GM12892 (cell line): ENCODE measurements around the gene TFEB.

Source experiments
- DNase-seq: peaks from one replicate; pipeline ENCODE4 v3.0.0; 2011; ENCODE audit not compliant: insufficient read length
- FAIRE-seq: peaks from 2 replicates; lab custom pipeline; 2011; peaks lifted over from hg19 to GRCh38; lab: Jason Lieb, UNC
- POLR2A ChIP-seq: IDR thresholded peaks from 2 replicates; pipeline ENCODE4 v1.6.1; 2011; ENCODE audit warnings: low read depth, low read length, control low read depth
- POLR2AphosphoS5 ChIP-seq: IDR thresholded peaks from 2 replicates; pipeline ENCODE4 v1.6.1; 2011; ENCODE audit warnings: low read depth, low read length, control low read depth
- TAF1 ChIP-seq: IDR thresholded peaks from 2 replicates; pipeline ENCODE4 v1.6.1; 2011; ENCODE audit warnings: low read depth, mild to moderate bottlenecking, control low read depth, low read length, borderline replicate concordance

TFEB gene

DNA sequence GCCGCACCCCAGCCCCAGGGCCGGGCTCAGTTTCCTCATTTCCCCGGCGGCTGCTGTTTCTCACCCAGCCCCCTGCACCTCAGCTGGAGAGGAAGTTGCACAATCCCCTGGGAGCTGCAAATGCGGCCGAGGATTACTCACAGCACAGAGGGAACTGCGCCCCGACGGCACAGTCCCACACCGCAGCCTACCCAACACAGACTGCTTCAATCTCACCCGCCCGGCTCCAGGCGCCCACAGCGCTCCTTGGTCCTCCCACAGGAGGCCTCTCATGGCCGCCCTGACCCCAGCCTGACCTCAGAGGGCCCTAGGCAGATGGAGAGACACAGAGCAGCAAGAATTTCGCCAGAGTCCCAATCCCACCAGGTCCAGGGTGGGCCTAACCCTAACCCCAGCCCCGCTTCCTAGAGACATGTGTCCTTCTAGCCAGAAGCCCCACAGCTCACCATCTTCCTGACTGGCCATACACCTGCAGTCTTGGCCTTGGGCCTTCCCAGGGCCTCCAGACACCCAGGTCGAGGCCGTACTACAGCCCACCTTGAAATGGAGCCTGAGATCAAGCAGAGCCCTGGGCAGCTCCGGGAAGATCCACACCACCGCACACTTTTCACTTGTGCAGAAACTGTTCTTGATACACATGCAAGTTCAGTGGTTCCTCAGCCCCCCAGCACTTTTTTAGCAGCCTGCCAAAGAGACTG lies 11.7 kb downstream of the TFEB start:
- TF ChIP-seq TAF1 (peak; percentile 76), POLR2A (peak; percentile 88), POLR2AphosphoS5 (peak; percentile 92)
- peak; percentile 90 for DNase-seq
- peak; percentile 95 for FAIRE-seq

DNA sequence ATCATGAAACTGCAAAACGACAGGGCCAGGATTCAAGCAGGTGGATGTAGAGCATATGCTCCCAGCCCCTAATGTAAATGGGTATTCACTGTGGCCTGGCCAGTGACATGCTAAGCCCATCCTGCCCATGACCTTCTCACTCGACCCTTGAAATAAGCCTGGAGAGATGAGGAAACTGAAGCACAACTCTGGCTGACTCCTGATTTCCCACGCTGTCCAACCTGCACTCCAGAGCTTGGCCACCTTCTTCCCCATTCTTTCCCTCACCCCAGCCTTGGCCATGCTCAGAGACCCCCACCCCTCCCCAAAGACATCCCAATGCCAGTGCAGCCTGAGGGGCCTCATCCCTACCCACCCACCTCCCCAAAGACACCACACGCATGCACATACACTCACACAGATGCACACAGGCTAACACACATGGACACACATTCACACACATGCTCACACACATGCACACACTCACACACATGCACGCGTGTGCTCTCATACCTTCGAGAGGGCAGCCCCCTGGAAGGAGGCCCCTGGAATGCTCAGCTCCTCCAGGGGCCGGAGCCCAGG lies 12.4 kb downstream of the TFEB start:
- peak; percentile 19; the same call in 1 of the 2 replicates for TF ChIP-seq POLR2A
- TF ChIP-seq POLR2AphosphoS5 = no peak; the same call in 1 of the 2 replicates
- DNase-seq (no peak), FAIRE-seq (no peak)

DNA sequence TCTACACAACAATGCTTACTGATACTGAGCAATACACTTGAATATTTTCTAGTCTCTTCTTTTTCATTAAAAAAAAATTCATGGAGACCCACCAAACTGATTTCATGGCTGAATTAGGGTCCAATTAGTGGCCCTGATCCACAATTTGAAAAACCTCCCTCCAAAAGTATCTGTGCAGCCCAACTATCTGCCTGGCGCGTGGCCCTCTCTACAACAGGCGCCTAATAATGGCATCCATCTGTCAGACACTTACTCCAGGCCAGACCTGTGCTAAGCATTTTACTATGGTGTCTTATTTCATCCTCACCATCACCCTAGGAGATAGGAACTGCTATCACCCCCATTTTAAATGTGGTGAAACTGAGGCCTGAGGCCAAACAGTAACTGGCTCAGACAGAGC lies 14.0 kb downstream of the TFEB start:
- FAIRE-seq (no peak), DNase-seq (no peak)
- TF ChIP-seq TAF1 (no peak), POLR2A (no peak), POLR2AphosphoS5 (no peak)

DNA sequence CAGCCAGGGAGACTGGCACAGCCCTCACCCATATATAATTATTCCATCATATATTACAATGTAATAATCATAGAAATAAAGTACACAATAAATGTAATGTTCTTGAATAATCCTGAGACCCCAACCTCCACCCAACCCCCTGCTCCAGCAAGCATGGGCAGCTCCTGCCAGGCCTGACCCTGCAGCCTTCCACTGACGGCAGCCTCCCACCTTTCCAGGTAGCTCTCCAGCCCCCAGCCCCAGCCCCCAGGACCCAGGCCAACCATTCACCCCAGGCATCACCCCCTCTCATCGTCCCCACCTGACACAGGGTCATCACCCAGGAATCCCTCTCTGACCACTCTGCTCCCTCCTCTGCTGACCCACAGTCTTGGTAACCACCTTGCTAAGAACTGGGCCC lies 14.6 kb downstream of the TFEB start:
- DNase-seq (no peak), FAIRE-seq (no peak)
- TF ChIP-seq POLR2A = no peak
- TF ChIP-seq POLR2AphosphoS5 = no peak; the same call in 1 of the 2 replicates
- no peak for TF ChIP-seq TAF1

DNA sequence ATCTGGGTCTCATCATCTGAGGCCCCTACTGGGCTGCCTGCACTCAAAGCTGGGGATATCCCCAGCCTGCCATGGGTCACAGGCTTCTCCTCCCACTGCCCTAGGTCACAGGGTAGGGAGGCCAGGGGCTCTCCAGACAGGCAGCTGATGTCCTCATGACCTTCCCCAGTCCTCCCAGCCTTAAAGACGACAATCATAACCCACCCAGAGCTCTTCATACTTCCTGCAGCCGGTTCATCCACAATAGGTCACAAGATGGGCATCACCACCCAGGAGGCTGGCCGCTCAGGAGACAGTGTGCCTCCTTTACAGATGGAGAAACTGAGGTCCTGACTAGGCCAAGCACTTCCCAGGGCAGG lies 15.2 kb downstream of the TFEB start:
- TF ChIP-seq POLR2AphosphoS5 (no peak), TAF1 (no peak), POLR2A (no peak)
- FAIRE-seq (peak; percentile 5), DNase-seq (no peak)

DNA sequence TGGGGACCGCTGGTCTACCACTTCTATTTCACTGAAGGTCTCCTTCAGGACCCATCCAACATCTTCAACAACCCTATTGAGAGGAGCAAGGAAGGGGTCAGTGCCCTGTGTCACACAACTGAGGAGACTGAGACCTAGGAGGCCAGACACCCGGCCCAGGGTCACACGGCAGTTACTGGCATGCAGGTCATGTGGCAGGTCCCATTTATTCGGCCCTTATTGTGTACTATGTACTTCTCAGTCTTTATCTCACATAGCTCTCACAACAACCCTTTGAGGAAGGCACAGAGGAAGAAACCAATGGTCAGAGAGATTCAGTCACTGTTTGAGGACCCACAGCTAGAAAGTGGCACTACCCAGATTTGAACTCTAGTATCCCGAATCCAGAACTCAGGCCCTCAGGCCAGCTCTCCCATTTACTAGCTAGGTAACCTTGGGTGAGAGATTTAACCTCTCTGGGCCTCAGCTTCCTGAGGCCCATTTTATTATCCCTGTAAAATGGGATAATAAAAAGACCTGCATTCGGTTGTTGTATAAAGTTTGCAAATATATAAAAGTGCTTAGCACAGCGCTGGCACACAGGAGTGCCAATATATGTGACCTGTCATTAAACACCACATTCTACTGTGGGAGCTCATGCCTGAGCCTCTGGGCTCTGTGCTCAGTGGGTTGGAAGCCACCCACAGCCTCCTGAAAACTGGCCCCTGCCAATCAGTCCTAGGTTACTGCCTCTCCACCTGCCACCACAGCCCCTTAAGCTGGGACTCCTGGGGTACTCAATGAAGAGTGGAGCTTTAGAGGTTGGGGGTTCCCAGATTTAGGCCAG lies 15.8 kb downstream of the TFEB start:
- TF ChIP-seq POLR2A = no peak
- no peak for TF ChIP-seq POLR2AphosphoS5
- no peak for TF ChIP-seq TAF1
- no peak for FAIRE-seq
- no peak for DNase-seq

DNA sequence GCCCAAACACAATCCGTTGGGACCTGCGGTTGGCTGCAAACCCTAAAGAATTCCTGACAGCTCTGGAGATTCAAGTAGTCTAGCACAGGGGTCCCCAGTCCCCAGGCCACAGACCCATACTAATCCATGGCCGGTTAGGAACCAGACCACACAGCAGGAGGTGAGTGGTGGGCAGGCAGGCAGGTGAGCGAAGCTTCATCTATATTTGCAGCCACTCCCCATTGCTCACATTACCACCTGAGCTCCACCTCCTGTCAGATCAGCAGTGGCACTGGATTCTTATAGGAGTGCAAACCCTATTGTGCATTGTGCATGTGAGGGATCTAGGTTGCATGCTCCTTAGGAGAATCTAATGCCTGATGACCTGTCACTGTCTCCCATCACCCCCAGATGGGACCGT lies 16.6 kb downstream of the TFEB start:
- no peak for FAIRE-seq
- no peak for DNase-seq
- no peak for TF ChIP-seq POLR2A
- TF ChIP-seq TAF1 = no peak
- no peak for TF ChIP-seq POLR2AphosphoS5

DNA sequence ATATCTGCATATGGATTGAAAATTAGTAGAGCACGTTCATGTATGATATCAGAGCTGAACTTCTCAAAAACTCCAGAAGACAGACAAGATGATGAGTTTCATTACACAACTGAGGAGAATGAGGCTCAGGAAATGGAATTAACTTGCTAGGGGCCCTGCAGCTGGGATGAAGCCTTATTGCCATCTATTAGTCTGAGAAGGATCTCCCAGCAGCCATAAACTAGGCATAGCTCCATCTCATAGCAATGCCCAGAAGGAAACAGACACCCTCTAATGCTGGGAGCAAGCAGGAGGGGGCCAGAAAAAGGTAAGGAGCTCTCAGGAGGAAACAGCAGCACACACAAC lies 18.0 kb downstream of the TFEB start:
- FAIRE-seq (no peak), DNase-seq (no peak)

DNA sequence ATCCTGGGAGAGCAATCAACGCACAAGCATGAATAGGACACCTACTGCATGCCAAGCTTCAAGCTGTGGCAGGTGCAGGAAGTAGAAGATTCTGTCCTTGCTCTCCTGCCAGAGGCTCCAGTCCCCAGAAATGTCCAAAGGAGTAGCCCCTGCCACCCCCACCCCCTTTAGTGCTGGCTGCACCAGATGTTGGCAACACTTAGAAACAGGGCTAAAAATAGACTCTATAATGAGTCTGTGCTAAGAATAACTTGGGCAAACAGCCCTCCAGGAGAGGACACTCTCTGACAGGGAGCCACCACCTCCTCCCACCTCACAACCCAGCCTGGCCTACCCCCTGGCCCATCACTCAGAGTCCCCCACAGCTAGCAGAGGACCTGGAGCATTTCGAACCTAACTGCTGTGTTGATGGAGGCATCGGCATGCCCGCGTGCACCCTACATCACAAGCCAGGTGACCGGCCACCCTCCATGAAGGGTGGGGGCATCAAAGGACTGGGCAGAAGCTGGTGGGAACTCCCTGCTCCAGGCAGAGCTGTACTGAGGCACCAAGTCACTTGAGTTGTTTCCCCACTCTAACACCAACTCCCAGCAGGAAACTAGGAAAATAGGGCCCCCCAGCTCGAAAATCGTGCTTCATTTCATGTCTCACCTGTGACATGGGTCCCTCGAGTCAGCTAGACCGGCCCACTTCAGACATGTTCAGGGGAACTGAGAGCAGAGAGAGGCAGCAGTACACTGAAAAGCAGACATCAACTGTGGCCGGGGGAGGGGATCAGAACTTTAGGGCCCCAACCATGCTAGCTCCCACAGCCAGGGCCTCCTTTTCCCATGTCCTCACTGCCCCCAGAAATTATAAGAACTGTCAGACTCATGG lies 18.7 kb downstream of the TFEB start:
- TF ChIP-seq POLR2A = no peak; the same call in 1 of the 2 replicates
- TF ChIP-seq TAF1 = 0 out of 2 replicates have a peak, but pooled peaks have one; percentile 18
- TF ChIP-seq POLR2AphosphoS5 = no peak; the same call in 1 of the 2 replicates
- DNase-seq = no peak
- peak; percentile 51 for FAIRE-seq

More for the DNA sequence above, 18.0 kb downstream of the TFEB start:
- TF ChIP-seq POLR2AphosphoS5 = no peak
- no peak for TF ChIP-seq POLR2A
- no peak for TF ChIP-seq TAF1

DNA sequence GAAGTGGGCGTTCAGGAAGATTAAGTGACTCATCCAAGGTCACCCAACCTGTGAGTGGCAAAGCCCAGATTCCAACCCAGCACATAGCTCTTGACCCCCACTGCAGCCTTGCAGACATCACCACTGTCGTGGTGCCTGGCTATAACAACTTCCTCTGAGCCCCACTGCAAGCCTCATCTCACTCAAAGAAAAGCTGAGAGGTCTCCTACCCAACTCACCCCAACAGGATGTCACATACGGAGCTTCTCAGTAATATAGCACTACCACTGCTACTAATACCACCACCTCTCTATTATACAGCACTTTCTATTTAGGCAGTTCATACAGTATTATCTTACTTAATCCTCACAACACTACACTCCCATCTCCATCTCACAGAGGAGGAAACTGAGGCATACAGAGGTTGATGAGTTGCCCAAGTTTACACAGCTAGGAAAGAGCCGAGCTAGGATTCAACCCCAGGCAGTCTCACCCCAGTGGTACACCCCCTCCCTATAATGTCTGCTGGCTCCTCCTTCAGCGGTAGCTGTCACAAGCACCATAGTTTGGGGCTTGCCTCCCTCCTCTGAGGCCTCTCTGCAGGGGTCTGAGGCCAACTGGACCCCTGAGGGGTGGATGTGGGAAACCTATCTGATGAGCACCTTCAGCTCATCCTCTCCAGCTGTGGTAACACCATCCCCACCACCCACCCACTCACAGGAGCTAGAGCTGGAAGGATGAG lies 19.5 kb downstream of the TFEB start:
- TF ChIP-seq POLR2A (no peak), TAF1 (no peak), POLR2AphosphoS5 (no peak; the same call in 1 of the 2 replicates)
- FAIRE-seq (peak; percentile 69), DNase-seq (no peak)
